IPS DF 19.7 (cell line): ENCODE results near the gene CCK.

Experiments used
- DNase-seq: peaks from one replicate; pipeline ENCODE4 v3.0.0-alpha.2; 2013; ENCODE audit warnings: low read depth, low spot score

The CCK gene

GRCh38 chr3:42269647-42270046, 3.7 kb upstream of the CCK start:
- DNase-seq = no peak

DNA sequence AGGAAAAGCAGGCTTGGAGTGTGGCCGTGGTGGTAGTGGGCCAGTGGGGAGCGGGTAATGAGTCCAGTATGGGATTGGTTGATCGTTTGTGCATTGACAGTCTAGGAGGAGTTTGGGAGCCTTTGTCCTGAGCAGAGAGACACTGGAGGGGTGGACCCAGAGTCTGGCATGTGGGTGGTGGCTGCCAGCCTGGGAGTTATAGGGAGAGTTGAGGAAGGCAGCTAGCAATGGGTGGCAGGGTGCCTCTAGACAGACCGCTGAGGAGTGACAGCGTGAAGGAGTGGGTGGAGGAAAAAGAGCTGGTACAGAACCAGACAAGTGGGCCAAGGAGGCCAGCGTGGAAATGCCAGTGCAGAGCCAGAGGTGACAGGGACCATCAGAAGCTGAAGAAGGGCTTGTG, 1.9 kb upstream of the CCK start:
- no peak for DNase-seq

- no peak for DNase-seq
These were observed 660 bp downstream of the CCK start for GRCh38 chr3:42265059-42265991.

GRCh38 chr3:42264399-42265058, 1.5 kb downstream of the CCK start:
- DNase-seq = peak; percentile 40

GRCh38 chr3:42263354-42264346, 2.3 kb downstream of the CCK start:
- DNase-seq = no peak

GRCh38 chr3:42262525-42262924, 3.5 kb downstream of the CCK start:
- no peak for DNase-seq

DNA sequence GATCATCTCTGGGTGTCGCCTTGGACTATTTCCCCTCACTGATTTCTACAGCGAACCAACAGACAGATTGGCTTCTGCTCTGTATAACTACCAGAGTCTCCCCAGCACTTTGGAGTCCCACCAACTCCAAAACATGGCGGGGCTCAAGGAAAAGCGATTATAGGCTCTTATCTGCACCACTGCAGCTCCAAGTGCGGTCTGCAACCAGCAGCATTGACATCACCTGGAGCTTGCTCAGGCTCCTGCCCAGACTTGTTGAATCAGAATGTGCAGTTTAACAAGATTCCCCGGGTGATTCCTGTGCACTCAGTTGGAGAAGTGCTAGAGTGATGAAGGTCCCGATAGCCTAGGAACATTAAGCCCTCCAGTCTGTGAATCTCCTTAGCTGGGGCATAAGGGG, 9.0 kb downstream of the CCK start:
- DNase-seq = no peak

DNA sequence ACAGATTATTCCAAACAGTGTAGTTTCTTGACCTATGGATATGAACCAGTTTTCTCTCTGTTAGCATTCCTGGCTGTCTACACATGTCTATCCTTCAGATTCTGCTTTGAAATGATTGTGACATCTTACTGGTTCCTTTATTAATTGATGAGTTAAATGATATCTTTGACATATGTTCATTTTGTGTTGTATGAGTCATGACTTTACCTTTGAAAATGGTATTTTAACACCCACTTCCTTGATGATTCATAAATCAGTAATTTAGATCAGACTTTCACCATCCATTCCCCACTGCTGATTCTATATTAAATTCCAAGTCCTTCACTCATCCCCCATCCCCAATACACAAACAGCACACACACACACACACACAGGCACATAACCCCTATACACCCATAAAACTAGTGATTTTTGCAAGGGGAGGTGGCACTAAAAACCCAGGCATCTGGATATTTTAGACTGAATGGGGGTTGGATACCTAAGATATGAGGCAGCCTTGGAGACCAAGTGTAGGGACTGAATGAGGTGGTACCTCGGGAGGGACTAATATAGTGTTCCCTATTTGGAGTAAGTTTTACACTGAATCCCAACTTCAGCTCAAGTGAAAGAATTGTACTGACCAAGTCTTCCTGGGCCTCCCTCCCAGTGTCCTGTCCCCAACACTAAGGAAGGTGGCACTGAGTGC, 9.7 kb downstream of the CCK start:
- DNase-seq = no peak

DNA sequence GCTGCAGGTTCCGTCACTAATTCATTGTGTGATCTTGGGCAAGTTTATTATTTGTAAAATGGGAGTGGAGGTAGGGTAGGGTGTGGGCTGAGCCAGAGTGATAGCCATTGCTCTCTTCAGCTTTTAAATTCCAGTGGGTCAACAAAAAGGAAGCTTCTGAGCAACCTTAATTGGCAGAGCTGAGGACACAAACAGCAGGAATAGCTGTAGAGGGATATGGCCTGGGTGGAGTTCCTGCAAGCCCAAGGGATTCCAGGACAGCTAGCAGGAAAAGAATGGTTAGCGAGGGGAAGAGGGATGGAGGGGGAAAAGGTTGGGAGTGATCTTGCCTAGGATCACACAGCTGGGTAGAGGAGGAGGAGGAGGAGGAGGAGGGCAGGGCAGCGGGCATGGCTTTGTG, 11.4 kb downstream of the CCK start:
- DNase-seq = no peak

DNA sequence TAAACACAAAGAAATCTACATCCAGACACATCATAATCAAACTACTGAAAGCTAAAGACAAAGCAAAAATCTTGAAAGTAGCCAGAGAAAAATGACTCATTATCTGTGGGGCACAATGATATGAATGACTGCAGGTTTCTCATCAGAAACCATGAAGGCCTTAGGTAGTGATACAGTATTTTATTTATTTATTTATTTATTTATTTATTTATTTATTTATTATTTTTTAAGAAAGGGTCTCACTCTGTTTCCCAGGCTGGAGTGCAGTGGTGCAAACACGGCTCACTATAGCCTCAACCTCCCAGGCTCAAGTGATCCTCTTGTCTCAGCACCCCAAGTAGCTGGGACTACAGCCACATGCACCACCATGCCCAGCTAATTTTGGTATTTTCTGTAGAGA, 15.2 kb downstream of the CCK start:
- no peak for DNase-seq

- DNase-seq = no peak
These were observed 18.4 kb downstream of the CCK start for GRCh38 chr3:42247576-42248027.

- DNase-seq = no peak
These were observed 19.9 kb downstream of the CCK start for GRCh38 chr3:42246091-42246490.

- DNase-seq = no peak
These were observed 29.4 kb downstream of the CCK start for GRCh38 chr3:42236611-42237010.

DNA sequence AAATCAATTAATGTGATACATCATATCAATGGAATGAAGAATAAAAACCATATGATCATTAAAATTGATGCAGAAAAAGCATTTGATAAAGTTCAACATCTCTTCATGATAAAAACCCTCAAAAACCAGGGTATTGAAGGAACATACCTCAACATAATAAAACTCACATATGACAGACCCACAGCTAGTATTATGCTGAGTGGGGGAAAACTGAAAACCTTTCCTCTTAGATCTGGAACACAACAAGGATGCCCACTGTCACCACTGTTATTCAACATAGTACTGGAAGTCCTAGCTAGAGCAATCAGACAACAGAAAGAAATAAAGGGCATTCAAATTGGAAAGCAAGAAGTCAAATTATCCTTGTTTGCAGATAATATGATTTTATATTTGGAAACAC, 30.5 kb downstream of the CCK start:
- DNase-seq = no peak

- DNase-seq = no peak
These were observed 35.1 kb downstream of the CCK start for GRCh38 chr3:42230860-42231259.

- DNase-seq = no peak
These were observed 35.9 kb downstream of the CCK start for GRCh38 chr3:42229942-42230688.

- no peak for DNase-seq
These were observed 36.6 kb downstream of the CCK start for GRCh38 chr3:42229266-42229941.

GRCh38 chr3:42228796-42229195, 37.2 kb downstream of the CCK start:
- no peak for DNase-seq

DNA sequence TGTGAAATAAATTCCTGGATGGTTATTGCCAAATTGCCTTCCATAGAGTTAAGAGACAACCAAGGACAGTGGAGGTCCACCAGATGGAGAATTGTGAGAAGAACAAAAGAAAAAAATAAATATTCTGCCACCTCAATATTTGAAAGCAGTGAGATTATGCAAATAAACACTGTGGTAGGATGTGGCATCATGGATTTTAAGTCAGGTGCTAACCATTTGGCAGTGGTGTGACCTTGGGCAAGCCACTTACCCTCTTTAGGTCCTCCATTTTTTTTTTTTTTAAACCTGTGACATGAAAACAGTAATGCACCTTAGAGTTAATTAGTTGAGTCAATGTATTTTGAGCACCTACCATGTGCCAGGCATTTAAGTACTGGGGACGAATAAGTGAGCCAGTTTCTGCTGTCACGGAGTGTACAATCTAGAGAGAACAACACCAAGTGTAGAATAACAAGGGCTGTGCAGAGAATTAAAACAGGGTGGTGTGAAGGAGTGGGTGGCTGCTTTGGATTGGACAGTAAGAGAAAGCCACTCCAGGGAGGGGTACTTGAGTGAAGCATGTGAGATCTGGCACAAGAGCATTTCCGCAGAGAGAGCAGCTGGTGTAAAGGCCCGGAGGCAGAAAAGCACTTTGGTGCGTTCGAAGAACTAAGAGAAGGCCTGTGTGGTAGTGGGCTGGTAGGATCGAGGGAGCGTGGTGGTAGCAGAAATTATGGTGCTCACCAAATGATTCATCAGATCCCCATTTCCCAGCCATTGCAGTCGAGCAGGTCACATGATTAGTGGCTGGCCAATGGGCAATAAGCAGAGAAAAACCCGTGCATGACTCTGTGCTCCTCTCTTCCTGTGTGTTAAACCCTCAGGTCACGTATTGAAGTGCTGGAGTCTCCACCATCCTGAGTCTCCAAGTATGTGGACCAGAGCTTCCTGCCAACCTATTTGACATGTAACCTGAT, 39.2 kb downstream of the CCK start:
- no peak for DNase-seq
